Retinal pigment epithelial cell (primary cell): Measurements from ENCODE around the gene CFAP46.
"Not testable (repeated sequence)": the region's sequence is repeated elsewhere in the genome, so short reads cannot be mapped to it uniquely, and the experiment has no call there.

ENCODE experiments used
- DNase-seq: peaks from one replicate; pipeline ENCODE4 v3.0.0-alpha.2; 2010; ENCODE audit warnings: low read depth
- H3K4me3 ChIP-seq: 2 replicates; pipeline ENCODE4 v1.5.1; 2011; ENCODE audit warnings: mild to moderate bottlenecking, low read length, control low read depth, moderate library complexity
- TF ChIP-seq, protein P1 (sequence below): conservative IDR thresholded peaks from 2 replicates; pipeline ENCODE4 v1.5.1; 2011; ENCODE audit warnings: low read depth, low read length, control low read depth, inconsistent platforms

The CFAP46 gene

DNA sequence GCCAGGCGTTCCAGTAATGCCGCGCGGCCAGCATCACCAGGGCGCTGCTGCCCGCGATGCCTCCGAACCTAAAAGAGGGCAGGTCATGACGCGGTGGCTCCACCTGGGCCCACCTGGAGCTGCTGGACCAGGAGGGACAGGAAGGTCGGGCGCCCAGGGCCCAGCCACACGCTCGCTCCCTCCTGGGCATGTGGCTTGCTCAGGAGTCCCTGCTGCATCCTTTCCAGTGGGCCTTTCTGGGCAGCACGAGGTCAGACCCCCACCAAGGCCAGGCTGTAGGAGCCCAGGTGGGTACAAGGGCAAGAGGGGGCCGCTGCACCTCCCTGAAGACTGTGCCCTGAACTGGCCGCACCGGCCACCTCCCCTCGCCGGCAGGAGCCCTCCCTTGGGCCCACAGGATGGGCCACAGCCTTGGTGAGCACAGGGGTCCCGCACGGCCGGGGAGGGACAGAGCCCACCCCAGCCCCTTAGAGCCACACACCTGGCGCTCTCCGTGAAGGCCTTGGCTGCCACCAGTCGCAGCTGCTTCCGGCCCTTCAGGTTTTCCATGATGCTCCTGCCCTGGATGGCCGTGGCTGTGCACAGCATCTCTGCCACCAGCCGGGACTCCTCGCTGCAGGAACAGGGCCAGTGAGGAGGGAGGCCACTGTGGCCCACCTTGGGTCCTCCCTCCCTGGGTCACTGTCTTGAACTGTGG, 43.2 kb downstream of the CFAP46 start:
- DNase-seq, result no peak
- no peak overlapping the region for H3K4me3 ChIP-seq
- TF ChIP-seq, protein P1, sequence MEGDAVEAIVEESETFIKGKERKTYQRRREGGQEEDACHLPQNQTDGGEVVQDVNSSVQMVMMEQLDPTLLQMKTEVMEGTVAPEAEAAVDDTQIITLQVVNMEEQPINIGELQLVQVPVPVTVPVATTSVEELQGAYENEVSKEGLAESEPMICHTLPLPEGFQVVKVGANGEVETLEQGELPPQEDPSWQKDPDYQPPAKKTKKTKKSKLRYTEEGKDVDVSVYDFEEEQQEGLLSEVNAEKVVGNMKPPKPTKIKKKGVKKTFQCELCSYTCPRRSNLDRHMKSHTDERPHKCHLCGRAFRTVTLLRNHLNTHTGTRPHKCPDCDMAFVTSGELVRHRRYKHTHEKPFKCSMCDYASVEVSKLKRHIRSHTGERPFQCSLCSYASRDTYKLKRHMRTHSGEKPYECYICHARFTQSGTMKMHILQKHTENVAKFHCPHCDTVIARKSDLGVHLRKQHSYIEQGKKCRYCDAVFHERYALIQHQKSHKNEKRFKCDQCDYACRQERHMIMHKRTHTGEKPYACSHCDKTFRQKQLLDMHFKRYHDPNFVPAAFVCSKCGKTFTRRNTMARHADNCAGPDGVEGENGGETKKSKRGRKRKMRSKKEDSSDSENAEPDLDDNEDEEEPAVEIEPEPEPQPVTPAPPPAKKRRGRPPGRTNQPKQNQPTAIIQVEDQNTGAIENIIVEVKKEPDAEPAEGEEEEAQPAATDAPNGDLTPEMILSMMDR, result no peak

DNA sequence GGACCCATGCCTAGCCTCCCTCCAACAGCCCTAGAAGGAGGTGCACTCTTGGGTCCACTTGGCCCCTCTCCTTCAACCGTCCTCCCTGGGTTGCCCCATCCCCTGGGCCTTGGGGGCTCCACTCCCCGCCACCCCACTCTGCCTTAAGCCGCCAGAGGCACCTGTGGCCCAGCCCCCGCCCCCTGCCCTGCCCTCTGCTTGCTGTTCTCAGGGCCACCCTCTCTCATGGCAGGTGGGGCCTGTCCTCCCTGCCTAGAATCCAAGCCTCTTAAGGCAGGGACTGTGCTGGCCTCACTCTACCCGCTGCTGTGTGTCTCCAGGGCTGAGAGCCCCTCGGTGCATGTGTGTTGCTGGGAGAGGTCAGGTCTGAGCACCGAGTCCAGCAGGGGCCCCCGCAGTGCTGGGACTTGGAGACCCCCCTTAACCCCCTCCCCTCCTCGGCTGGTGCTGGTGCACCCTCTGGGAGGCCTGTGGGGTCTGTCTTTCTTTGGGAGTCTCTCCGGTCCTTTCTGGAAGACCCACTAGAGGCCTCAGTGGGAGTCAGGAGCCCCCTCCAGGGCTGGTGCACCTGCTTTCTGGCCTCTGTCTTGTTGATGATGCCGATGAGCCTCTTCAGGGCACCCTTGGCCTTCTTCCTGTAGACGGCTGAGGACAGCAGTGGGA, 43.8 kb downstream of the CFAP46 start:
- no peak for DNase-seq
- TF ChIP-seq, protein P1, result no peak
- no peak overlapping the region for H3K4me3 ChIP-seq

DNA sequence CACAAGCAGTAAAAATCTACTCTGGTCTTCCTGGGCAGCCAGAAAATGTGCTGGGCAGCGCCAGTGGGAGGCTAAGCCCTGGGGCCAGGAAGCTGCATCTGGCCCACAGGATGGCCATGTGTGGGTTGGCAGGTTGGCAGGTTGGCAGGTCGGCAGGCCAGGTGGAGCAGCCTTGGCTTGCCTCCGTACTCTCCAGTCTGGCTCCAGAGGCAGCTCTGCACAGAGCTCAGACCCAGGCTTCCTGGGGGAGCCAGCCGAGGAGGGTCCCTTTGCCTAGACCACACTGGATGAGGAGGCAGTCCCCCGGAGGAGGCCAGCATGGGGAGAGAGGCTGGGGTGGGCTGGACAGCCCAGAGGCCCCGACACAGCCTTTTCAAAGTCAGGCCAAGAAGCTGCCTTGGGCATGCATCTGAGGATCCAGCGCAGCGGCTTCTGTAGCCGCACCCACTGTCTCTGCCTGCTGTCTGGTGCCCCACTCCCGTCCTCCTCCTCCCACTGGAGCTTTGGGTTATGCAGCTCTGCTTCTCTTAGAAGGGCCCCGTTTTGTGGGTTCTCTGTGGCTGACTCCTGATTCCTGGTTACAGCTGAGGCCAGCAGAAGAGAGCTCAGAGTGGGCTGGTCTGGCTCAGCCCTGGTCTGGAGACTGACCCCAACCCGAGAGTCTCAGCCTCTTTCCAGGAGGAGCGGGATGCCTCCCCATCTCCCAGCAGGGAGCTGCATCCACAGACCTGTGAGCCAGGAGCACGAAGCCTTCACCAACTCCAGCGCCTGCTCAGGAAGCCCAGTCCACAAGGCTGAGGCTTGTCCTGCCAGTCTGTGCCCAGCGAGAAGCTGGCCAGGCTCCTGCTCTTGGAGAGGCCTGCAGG, 44.6 kb downstream of the CFAP46 start:
- no peak for DNase-seq
- H3K4me3 ChIP-seq, result no peak overlapping the region
- TF ChIP-seq, protein P1, result no peak

DNA sequence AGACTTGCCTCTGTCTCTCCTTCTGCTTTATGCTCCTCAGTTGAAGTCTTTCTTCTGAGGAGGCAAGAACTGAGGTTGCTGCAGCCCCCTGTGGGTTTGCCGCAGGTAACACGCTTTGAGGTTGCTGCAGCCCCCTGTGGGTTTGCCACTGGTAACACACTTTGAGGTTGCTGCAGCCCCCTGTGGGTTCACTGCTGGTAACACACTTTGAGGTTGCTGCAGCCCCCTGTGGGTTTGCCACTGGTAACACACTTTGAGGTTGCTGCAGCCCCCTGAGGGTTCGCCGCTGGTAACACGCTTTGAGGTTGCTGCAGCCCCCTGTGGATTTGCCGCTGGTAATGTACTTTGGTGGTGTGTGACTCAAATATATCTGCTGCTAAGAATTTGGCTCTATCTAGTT, 48.6 kb downstream of the CFAP46 start:
- TF ChIP-seq, protein P1, result peak; percentile 43
- not testable (repeated sequence) for H3K4me3 ChIP-seq, DNase-seq

DNA sequence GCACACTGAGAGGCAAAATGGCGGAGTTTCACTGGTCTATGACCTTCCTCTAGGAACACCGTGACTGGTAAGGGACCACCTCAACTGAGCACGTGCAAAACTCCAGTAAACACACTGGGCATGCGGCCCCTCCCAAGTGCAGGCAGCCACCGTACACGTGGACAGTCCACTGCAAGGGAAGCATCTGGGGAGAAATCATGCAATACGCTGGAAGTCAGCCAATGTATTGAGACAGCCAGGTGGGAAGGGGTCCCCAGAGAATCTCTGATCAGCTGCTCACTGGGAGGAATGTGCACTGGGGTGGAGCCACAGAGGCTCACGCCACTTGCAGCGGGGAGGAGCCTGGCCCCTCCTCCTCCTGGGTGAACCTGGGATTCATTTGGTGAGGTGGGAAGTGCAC, 49.3 kb downstream of the CFAP46 start:
- no peak overlapping the region for H3K4me3 ChIP-seq
- TF ChIP-seq, protein P1, result no peak
- no peak for DNase-seq

DNA sequence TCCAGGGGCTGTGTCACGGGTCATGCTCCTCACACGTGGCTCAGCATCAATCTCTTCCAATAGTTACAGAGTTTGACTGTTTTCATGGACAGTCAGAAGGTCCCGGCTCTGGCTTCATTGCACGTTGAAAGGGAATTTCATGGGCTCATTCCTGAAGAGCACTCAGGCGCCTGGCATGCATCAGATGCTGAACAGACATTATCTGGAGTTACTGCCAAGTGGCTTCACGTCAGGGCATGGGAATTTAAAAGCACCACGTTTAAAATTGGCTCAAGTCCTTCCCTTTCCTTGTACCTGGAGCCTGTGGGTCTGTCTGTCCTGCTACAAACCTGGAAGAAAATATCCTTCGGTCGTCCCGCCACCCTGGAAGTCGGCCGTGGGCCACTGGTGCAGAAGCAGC, 50.4 kb downstream of the CFAP46 start:
- no peak overlapping the region for H3K4me3 ChIP-seq
- TF ChIP-seq, protein P1, result no peak
- DNase-seq, result no peak

DNA sequence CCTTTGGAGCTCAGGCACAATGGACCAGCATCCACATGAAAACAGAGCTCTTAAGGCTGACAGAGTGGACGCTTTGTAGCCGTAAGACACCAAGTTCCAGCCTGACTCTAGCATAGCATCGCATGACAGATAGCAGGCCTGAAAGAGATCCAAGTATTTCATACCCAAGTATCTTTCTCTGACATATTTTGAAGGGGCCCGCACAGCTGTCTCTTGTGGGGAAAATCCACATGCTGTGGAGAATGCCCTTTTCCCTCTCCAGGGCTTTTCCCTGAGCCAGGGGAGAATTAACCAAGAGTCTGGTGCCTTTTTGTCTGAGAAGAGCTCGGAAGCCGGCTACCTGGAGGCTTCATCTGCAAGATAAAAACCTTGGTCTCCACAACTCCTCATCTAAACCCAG, 51.0 kb downstream of the CFAP46 start:
- DNase-seq, result no peak
- TF ChIP-seq, protein P1, result no peak
- no peak overlapping the region for H3K4me3 ChIP-seq
